HepG2 (cell line): Measurements from ENCODE around the gene FKBP5. TPM values are rescaled to one million over a fixed set of nuclear protein-coding genes. Genes with fewer than 3 reads are reported as not detected.

Source experiments
- AHR ChIP-seq: IDR thresholded peaks from 2 replicates; pipeline ENCODE4 v1.6.1; 2018; ENCODE audit warnings: missing genetic modification reagents, missing compliant biosample characterization
- CREM ChIP-seq, 2 experiments: sonication (generic) in 1 of 2; formaldehyde crosslinking in 1 of 2; IDR thresholded peaks; 2 replicates each; pipeline versions ENCODE4 v1.4.0 to v1.6.1; 2016 to 2020; ENCODE audit warnings: antibody characterized with exemption in 1 of 2, mild to moderate bottlenecking in 1 of 2, missing genetic modification reagents in 1 of 2
- HIVEP1 ChIP-seq: sonication (generic); formaldehyde crosslinking; IDR thresholded peaks from 2 replicates; pipeline ENCODE4 v1.4.0; 2020; ENCODE audit warnings: mild to moderate bottlenecking, missing genetic modification reagents
- KAT7 ChIP-seq: IDR thresholded peaks from 2 replicates; pipeline ENCODE4 v1.6.1; 2018; ENCODE audit warnings: borderline replicate concordance, missing compliant biosample characterization
- KDM2A ChIP-seq: sonication (generic); formaldehyde crosslinking; IDR thresholded peaks from 2 replicates; pipeline ENCODE4 v1.4.0; 2020; ENCODE audit warnings: low read depth, missing genetic modification reagents, borderline replicate concordance
- KLF12 ChIP-seq: sonication (generic); formaldehyde crosslinking; IDR thresholded peaks from 2 replicates; pipeline ENCODE4 v1.4.0; 2020; ENCODE audit warnings: missing genetic modification reagents, borderline replicate concordance
- POGZ ChIP-seq: sonication (generic); formaldehyde crosslinking; IDR thresholded peaks from 2 replicates; pipeline ENCODE4 v1.4.0; 2020; ENCODE audit warnings: mild to moderate bottlenecking, missing genetic modification reagents
- RFX5 ChIP-seq: IDR thresholded peaks from 2 replicates; pipeline ENCODE4 v1.6.1; 2011; ENCODE audit warnings: low read depth, low read length, improper control_type of control experiment
- SNAPC2 ChIP-seq: sonication (generic); formaldehyde crosslinking; IDR thresholded peaks from 2 replicates; pipeline ENCODE4 v1.8.1; 2022; ENCODE audit warnings: mild to moderate bottlenecking, missing genetic modification reagents
- STAT6 ChIP-seq: sonication (generic); formaldehyde crosslinking; IDR thresholded peaks from 2 replicates; pipeline ENCODE4 v1.4.0; 2020; ENCODE audit warnings: missing genetic modification reagents, mild to moderate bottlenecking, borderline replicate concordance
- ZNF17 ChIP-seq: sonication (generic); formaldehyde crosslinking; IDR thresholded peaks from 2 replicates; pipeline ENCODE4 v1.5.0; 2020; ENCODE audit warnings: mild to moderate bottlenecking, missing genetic modification reagents
- ZNF280B ChIP-seq: sonication (generic); formaldehyde crosslinking; IDR thresholded peaks from 2 replicates; pipeline ENCODE4 v1.5.0; 2020; ENCODE audit warnings: missing genetic modification reagents, mild to moderate bottlenecking, borderline replicate concordance
- ZNF317 ChIP-seq: sonication (generic); formaldehyde crosslinking; IDR thresholded peaks from 2 replicates; pipeline ENCODE4 v1.5.0; 2020; ENCODE audit warnings: mild to moderate bottlenecking, missing genetic modification reagents
- ZNF598 ChIP-seq: sonication (generic); formaldehyde crosslinking; IDR thresholded peaks from 2 replicates; pipeline ENCODE4 v1.5.1; 2020; ENCODE audit warnings: mild to moderate bottlenecking, missing genetic modification reagents, borderline replicate concordance
- ZNF609 ChIP-seq: sonication (generic); formaldehyde crosslinking; IDR thresholded peaks from 2 replicates; pipeline ENCODE4 v1.4.0; 2020; ENCODE audit warnings: mild to moderate bottlenecking, missing genetic modification reagents, borderline replicate concordance
- ZNF800 ChIP-seq: sonication (generic); formaldehyde crosslinking; IDR thresholded peaks from 2 replicates; pipeline ENCODE4 v1.4.0; 2020; ENCODE audit warnings: missing genetic modification reagents
- ZSCAN21 ChIP-seq: sonication (generic); formaldehyde crosslinking; IDR thresholded peaks from 2 replicates; pipeline ENCODE4 v1.8.0; 2022; ENCODE audit warnings: mild to moderate bottlenecking, missing genetic modification reagents, moderate library complexity, borderline replicate concordance
- polyA plus RNA-seq, 8 experiments: library from polyadenylated mRNA; depleted of rRNA in 3 of 8; stranded (reverse) in 7 of 8; unstranded in 1 of 8; fragments of >200 nt; fragmentation: Illumina TruSeq in 4 of 8; extraction: Trizol in 4 of 8; gene quantifications; 2 replicates each; pipeline versions ENCODE4 v1.2.1 to v1.2.3, GENCODE V29; 2011 to 2016; ENCODE audit warnings: low read depth in 4 of 8, missing spikeins in 1 of 8, mixed read lengths in 1 of 8; ENCODE audit not compliant: insufficient read depth in 1 of 8
- total RNA-seq, 5 experiments: library from RNA; depleted of rRNA; stranded (reverse); fragments of >200 nt; fragmentation: Illumina TruSeq; extraction: Trizol; gene quantifications; 2 replicates each; pipeline ENCODE4 v1.2.3, GENCODE V29; 2016; ENCODE audit warnings: low read depth in 1 of 5

FKBP5 gene
- total and polyA plus RNA-seq, 2 of the 13 experiments (the other 11 are each of a cell fraction or from before 2014, with no cell fraction given): 8.0 to 17.4 TPM

GRCh38 chr6:35688605-35689322, at the start of gene FKBP5 (continued):
- no peak for TF ChIP-seq STAT6 (CRISPR knock-in tag)
- no peak; the same call in 1 of the 2 replicates for TF ChIP-seq ZNF800 (CRISPR knock-in tag)
- no peak for TF ChIP-seq ZNF17 (CRISPR knock-in tag)
- peak; percentile 93; the same call in 1 of the 2 replicates for TF ChIP-seq SNAPC2 (CRISPR knock-in tag)
- TF ChIP-seq RFX5: 0 out of 2 replicates have a peak, but pooled peaks have one; percentile 41
- no peak for TF ChIP-seq AHR (CRISPR knock-in tag)
- 0 out of 2 replicates have a peak, but pooled peaks have one; percentile 26 for TF ChIP-seq POGZ (CRISPR knock-in tag)
- peak; percentile 75 for TF ChIP-seq ZSCAN21
- peak; percentile 44; the same call in 1 of the 2 replicates for TF ChIP-seq ZNF317 (CRISPR knock-in tag)
- peak; percentile 30; the same call in 1 of the 2 replicates for TF ChIP-seq CREM (IDR thresholded peaks at IDR 0.05)
- no peak for TF ChIP-seq CREM (CRISPR knock-in tag; IDR thresholded peaks at IDR 0.05)
- peak; percentile 71; the same call in 1 of the 2 replicates for TF ChIP-seq KDM2A
- no peak; the same call in 1 of the 2 replicates for TF ChIP-seq KAT7 (CRISPR knock-in tag)
- TF ChIP-seq HIVEP1 (CRISPR knock-in tag): 0 out of 2 replicates have a peak, but pooled peaks have one; percentile 25
- no peak for TF ChIP-seq ZNF609 (CRISPR knock-in tag)
- TF ChIP-seq ZNF280B (CRISPR knock-in tag): no peak
- TF ChIP-seq KLF12 (CRISPR knock-in tag): peak; percentile 42; the same call in 1 of the 2 replicates
- peak; percentile 93; the same call in 1 of the 2 replicates for TF ChIP-seq ZNF598 (CRISPR knock-in tag)
